ENCODE data around the gene SETD1B. TPM values are rescaled to one million over a fixed set of nuclear protein-coding genes. Genes with fewer than 3 reads are reported as not detected.
"Not testable (repeated sequence)": the region's sequence is repeated elsewhere in the genome, so short reads cannot be mapped to it uniquely, and the experiment has no call there.

SETD1B gene
- polyA plus RNA-seq, 4 donors, result 13.6 to 17.3 (median 15.6) TPM

DNA sequence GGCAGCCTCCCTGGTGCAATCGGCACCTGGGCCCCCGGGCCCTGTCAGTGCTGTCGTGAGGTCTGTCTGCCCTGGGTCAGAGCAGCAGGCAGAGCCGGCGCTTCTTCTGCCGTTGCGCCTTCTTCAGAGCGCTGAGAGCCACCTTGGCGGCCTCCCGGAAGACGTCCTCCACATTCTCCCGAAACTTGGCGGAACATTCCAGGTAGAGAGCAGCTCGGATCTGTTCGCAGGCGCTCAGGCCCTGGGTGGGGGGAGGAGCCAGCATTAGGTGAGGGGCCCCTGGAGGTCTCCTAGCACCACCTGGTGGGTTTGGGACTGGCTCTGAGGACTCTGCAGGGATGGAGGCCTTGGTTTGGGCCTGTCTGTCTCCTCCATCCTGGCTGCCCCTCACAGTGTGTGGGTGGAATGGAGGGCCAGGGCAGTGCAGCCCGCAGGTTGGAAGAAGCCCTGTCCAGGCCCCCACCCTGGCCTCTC is 24.4 kb upstream of the SETD1B start:
- no peak for DNase-seq (ENCODE audit: low read depth in 4 of 4, low spot score in 3 of 4)

DNA sequence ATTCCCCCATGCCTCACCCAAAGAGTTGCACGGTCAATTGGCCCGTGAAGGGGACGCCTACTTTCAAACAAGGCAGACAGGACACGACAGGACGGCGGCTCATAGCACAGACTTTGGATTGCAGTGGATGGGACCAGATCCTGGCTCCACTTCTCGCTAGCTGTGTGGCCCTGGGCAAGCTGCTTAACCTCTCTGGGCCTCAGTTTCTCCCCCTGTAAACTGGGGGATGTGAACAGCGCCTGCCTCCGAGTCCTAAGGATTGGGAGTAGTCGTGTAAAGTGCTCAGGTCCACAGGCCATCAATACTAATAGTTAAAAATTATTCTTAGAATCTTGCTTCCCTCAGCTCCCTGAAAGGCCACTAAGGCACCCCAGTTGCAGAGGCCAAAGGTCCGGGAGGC is 23.4 kb upstream of the SETD1B start:
- DNase-seq (ENCODE audit: low read depth in 4 of 4, low spot score in 3 of 4), result no peak

DNA sequence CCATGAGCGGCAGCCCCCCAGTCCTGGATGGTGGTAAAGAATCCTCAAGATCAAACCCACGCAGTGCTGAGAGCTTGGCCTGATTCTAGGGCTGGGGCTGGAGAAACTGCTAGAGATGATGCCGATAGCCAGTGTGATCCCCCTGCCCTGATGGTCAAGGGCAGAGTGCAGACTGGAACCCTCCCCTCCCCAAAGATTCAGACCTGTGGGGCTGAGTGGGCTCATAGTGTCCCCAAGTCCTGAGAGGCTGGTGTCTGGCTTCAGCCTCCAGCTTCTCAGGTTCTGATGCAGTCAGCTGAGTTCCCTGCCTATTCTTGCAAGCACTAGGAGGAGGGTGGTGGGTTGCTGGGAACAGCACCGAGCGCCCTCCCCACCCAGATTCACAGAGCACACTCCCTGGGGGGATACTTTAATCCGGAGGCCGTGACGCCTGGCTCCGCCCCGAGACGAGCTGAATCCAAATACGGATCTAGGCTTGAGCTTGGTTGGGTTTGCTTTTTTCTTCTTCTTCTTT is 22.3 kb upstream of the SETD1B start:
- DNase-seq (ENCODE audit: low read depth in 4 of 4, low spot score in 3 of 4), result no peak

DNA sequence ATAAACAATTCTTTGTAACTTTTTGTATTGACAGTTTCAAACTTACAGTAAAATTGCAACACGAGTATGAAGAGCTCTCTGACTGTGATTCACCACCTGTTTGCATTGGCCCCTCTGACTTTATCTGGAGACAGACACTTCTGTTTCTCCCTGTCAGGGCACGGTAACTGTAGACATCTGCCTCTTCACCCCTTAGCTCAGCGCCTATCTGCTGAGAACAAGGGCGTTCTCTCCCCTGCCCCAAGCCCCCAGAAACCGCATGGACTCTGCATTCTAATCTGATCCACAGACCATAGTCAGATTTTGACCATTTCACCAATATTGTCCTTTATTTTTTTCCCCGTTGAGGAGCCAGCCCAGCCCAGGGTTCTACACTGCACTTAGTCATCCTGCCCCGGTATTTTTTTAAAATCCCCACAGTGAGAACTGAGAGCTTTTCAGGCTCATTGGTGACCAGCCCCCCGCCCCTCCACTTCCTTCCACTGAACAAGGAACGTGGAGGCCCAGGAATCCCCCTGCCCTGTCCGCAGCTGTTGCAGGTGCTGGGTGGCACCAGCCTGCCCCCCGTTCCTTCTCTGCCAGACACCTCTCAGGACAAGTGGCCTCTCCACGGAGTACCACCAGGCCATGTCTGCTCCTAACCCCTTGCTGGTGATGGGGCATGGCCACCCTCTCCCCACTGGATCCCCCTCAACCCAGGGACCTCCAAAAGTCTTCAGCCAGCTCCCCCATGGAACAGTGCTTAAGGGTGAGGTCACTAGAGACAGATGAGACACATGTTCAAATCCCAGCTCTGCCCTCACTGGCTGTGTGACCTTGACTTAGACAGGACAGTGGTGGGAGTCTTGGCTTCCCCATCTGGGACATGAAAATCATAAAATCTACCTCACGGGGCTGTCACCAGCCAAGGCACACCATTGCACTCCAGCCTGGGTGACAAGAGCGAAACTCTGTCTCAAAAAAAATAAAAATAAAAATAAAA is 21.5 kb upstream of the SETD1B start:
- DNase-seq (ENCODE audit: low read depth in 4 of 4, low spot score in 3 of 4), result no peak

DNA sequence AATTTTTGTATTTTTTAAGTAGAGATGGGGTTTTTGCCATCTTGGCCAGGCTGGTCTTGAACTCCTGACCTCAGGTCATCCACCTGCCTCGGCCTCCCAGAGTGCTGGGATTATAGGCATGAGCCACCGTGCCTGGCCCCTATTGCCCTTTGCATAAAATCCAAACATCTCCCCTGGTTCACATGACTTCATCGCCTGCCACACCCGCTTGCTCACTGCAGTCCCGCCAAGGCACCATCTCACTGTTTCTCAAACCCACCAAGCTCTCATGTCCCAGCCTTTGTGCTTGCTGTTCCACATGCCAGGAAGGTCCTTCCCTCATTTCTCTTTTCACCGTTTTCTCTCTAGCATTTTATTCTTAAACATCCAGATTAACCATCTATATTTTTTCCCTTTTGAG is 20.0 kb upstream of the SETD1B start:
- DNase-seq (ENCODE audit: low read depth in 4 of 4, low spot score in 3 of 4), result no peak

DNA sequence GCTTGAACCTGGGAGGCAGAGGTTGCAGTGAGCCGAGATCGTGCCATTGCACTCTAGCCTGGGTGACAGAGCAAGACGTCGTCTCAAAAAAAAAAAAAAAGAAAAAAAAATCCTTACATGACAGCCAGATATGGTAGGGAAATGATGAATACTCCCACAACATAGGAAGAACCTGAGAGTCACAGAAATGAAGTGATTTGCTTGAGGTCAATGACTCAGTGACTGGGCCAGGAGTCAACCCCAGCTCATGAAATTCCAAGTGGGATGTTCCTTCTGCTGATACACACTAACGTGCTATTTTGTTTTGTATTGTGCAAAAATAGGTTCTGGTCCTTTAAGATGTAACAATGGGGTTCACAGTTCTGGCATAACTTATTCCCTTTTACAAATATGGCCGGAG is 19.3 kb upstream of the SETD1B start:
- DNase-seq (ENCODE audit: low read depth in 4 of 4, low spot score in 3 of 4), result no peak

DNA sequence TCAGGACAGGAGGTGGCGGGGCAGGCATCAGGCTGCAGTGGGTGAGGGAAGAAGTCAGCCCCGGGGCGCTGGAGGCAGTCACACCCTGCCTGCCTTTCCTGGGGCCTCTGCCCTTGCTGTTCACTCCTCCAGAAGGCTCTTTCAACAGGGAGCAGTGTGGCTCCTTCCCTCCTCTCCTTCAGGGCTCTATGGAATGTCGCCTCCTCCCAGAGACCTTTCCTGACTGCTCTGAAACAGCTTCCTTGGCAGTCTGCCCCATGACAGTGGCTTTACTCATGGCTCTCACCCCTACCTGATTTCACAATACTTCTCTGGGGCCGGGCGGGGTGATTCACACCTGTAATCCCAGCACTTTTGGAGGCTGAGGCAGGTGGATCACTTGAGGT is 17.4 kb upstream of the SETD1B start:
- DNase-seq (ENCODE audit: low read depth in 4 of 4, low spot score in 3 of 4), result no peak

DNA sequence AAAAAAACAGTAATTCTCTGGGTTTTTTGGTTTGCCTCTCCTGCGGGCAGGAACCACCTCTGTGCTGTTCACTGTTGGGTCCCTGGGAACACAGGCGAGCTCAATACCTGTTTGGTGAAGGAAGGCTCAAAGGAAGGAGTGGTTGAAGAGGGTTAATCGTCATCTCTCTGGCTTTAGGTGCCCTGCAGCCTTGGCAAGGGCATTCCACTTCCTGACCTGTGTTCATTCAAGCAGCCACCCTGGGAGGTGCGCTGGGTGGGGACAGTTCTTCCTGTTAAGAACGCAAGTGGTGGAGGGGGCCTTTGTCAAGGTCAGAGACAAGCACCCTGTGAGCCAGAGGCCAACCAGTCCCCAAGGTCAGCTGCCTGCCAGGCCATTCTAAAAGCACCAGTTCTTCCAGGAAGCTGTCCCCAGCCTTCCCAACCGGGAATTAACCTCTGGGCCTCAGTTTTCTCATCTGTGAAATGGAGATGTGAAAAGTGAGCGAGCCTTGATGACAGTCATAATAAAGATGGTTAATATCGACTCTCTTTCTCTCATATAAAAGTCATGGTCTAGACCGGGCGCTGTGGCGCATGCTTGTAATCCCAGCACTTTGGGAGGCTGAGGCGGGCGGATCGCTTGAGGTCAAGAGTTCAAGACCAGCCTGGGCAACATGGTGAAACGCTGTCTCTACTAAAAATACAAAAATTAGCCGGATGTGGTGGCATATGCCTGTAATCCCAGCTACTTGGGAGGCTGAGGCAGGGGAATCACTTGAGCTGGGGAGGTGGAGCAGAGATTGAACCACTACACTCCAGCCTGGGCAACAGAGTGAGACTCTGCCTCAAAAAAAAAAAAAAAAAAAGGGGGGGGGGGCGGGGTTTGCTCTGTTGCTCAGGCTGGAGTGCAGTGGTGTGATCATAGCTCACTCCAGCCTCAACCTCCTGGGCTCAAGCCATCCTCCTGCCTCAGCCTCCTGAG is 16.5 kb upstream of the SETD1B start:
- DNase-seq (ENCODE audit: low read depth in 4 of 4, low spot score in 3 of 4), result no peak

DNA sequence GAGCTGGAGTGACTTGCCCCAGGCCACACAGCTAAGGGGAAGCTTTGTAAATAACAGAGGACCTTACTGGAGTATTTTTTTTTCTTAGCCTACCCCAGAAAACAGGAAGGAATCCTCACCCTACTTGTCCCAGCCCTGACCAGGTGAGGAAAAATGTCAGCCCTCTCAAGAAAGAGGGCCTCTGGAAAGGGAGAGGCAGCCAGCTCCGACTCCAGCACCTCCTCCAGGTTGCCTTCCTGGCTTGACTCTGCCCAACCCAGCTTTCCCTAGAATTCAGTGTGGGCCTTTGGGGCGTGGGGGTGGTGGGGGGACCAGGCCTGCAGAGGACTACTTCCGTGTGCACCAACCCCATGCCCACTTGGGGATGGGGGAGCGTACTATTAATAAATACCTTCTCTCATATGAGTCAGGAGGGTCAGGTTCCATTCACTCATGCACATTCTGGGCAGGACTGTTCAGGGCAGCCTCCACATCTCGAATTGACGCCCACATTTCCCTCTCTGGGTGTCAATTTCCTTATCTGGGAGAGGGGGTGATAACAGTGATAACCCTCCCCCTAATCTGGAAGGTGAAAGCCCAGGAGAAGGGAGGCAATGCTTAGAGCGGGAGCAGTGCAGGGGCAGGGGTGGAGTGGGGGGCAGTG is 15.5 kb upstream of the SETD1B start:
- DNase-seq (ENCODE audit: low read depth in 4 of 4, low spot score in 3 of 4), result no peak

DNA sequence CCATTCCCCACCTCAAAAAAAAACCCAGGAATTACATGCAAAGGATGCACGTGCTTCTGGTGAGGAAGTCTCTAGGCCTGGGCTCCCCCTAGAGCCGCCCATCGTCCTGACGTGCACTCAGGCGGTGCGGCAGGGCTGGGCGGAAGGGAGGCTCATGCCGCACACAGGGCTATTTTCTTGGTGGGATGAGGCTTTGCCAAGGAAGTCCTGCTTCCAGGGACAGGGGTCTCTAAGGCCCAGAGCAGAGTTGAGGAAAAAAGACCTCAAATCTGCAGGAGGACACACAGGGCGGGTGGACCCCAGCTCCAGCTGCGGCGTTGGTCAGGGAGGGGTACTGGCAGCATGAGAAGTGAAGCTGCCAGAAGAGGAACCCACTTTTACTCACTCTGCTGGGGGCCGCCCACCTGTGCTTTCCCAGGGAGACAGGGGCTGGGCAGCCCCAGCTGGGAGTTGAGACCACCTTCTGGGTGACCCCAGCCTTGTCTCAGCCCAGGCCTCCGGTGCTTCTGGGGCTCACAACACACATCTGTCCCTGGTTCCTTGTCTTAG is 14.5 kb upstream of the SETD1B start:
- DNase-seq (ENCODE audit: low read depth in 4 of 4, low spot score in 3 of 4), result no peak

DNA sequence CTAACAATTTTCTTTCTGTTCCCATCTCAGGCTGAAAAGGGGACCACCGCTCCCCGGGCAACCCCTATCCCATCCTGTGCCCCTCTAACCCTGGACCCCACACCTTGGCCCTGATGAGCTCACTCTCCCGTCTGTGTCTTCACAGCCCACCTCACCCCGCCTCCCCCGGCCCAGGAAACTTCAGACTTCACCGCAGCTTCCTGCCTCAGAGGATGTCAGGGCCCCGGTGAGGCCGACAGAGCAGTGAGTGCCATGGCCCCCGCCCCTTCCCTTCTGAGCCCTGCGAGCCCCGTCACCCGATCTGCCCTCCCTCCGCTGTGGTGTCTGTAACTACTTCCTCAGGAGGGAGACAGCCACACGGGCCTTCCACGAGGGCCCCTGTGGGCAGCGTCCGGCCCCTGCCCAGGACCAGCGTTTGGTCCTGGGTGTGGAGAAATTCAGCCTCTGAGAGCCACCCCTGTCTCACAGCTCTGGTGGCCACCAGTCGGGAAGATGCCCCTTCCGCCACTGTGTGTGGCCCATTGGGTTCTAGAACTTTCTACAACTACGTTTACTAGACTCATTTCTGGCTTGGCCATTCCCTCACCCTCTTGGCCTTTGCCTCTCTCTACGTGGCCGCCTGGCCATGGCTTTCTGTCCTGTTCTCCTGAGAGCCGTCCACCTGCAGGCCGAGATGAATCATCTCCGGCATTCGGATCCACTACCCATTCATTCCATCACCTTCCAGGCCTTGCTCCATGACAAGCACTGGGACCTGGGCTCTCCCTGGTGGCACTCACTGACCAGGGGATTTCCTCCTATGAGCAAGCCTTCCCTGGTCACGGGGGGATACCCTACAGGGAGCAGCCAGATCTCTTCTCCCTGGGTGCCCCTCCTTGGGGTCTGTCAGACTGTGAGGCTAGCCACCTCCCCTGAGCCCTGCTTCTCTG is 13.7 kb upstream of the SETD1B start:
- DNase-seq (ENCODE audit: low read depth in 4 of 4, low spot score in 3 of 4), result no peak

DNA sequence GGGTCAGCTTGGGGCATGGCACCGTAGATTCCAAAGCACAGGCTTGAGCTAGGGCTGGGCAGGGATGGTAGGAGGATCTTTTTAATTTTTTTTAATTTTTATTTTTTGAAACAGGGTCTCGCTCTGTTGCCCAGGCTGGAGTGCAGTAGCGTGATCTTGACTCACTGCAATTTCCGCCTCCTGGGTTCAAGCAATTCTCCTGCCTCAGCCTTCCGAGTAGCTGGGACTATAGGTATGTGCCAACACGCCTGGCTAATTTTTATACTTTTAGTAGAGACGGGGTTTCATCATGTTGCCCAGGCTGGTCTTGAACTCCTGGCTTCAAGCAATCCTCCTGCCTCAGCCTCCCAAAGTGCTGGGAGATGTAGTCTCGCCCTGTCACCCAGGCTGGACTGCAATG is 13.0 kb upstream of the SETD1B start:
- DNase-seq (ENCODE audit: low read depth in 4 of 4, low spot score in 3 of 4), result not testable (repeated sequence)

DNA sequence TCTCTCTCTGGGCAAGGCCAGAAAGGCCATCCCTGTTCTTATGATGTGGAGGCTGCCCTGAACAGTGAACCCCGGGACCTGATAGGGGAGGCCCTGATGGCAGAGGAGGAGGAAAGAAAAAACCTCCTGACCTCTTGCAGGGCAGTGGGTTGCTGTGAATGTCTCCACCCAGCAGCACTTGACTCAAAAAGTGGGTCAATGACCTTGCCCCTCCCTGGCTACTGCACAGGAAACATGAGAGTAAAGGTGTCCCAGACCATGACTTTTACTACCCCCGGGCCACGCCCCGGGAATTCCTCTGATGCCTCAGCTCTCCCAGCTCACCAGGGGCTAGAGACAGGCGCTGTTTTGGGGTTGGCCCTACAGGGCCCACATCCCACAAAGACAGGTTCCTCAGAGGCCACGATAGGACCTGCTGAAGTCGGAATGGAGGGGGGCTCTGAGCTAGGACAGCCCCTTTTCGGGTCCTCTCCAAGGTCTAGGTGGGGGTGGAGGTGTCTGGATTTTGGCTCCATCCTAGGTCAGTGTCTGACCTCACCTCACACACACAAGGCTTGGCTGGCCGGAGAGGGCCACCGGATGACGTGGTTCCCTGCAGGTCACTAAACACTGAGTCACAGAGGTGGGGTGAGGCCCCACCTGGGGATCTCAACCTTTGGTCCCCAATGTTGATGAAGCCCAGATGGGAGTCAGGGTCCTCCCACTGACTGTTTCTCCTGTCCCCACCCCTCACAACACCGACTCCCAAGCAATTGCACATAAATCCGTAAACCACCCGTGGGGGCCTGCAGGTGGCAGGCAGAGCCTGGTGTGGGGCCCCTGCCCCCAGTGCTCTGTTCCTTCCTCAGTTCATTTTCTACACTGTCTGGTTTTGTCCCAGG is 11.9 kb upstream of the SETD1B start:
- DNase-seq (ENCODE audit: low read depth in 4 of 4, low spot score in 3 of 4), result no peak

DNA sequence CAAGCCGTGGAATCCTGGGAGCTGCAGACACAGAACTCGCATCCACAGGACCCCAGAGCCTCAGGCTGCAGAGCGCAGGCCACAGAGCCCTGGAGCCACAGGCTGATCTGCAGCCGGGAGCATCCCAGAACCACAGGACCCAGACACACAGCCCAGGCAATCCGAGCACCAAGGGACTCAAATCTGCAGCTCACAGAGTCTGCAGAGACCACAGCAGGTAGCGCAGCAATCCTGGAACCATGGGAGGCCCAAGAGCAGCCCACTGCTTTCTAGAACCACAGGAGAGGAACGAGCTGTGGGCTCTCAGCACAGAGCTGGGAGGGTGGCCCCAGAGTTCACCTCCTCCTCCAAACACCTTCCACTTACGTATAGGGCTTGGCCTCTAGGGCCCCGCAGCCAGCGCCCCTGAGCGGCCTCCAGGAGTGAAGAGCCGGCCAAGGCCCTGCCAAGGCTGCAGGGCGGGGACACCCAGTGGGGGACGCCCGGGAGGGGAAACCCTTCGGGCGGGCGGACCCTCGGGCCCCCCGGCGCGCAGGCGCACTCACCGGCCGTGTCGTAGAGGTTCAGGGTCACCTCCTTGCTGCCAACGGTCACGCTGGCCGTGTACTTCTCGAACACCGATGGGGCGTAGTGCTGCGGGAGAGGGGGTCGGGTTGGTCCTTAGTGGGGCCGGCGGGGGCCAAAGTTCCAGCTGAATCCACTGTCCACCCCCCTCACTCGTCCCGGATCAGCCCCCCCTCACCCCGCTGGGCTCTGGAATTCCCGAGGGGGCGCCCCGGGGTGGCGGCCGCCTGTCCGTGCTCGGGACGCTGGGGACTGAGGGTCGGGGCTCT is 11.0 kb upstream of the SETD1B start:
- no peak for DNase-seq (ENCODE audit: low read depth in 4 of 4, low spot score in 3 of 4)

DNA sequence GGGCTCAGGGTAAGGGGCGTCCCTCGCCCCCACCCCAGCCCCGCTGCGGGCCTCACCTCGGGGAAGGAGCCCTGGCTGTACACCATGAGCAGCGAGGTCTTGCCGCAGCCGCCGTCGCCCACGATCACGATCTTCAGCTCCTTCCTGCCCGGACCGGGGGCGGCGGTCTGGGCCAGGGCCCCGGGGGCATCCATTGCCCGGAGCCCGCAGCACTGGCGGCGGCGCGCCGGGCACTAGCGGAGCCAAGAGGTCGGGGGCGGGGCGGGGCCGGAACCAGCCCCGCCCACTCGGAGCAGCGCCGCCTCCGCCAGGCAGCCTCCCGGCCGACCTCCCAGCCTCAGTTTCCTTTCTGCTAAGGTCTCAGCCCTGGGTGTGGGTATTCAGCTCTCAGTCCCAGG is 10.4 kb upstream of the SETD1B start, which contains the start of gene RHOF:
Gene RHOF (minus strand): TSS at position 249 of the 398 bp plus-strand sequence. CDS start 55 bp downstream, at position 194.
- no peak for DNase-seq (ENCODE audit: low read depth in 4 of 4, low spot score in 3 of 4)

DNA sequence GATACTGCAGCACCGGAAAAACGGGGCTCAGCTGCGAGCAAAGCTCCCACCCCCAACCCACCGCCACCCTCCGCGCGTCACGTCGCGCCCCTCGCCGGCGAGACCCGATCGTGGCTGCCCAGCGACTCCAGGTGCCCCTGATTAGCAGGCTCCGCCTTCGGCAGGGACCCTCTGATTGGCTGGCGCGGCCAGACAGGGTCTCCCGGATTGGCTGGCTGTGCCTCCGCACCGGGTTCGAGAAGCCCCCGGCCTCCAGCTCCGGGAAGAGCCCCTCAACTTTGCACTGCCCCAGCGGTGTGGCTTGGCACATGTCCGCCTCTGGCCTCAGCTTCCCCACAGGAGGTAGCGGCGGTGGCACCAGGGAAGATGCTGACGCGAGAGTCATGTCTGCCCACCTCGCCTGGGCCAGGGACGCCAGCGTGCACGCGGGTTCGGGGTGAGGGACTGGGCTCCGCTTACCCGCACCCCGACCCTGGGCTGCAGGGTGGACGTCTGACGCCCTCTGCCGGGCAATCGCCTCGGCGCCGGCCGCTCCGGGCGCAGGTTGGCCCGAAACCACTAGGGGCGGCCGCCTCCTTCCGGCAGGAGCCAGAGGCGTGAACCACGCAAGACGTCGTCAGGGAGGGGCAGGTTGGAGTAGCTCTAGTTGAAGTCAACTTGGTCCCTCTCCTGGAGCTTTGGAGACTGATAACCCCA is 9.8 kb upstream of the SETD1B start:
- peak in 2 of 4 donors; percentile 83 to 88 for DNase-seq (ENCODE audit: low read depth in 4 of 4, low spot score in 3 of 4)

Measured in right renal pelvis (tissue), 4 donors.